ENCODE data around the gene SNRNP40.

GRCh38 chr1:31238986-31239613 lies 57.5 kb downstream of the SNRNP40 start:
- TF ChIP-seq, protein P1, sequence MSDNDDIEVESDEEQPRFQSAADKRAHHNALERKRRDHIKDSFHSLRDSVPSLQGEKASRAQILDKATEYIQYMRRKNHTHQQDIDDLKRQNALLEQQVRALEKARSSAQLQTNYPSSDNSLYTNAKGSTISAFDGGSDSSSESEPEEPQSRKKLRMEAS (IDR thresholded peaks at IDR 0.05) = peak; percentile 54; the same call in 1 of the 2 replicates
- no peak for TF ChIP-seq CREB1 (IDR thresholded peaks at IDR 0.05; ENCODE audit: low read depth)
- TF ChIP-seq NFIC (IDR thresholded peaks at IDR 0.05) = no peak
- no peak for TF ChIP-seq FOXM1 (IDR thresholded peaks at IDR 0.05; ENCODE audit: borderline replicate concordance, low read depth)
- no peak for TF ChIP-seq TCF12 (IDR thresholded peaks at IDR 0.05; ENCODE audit: low read depth)
- no peak for TF ChIP-seq RAD21 (IDR thresholded peaks at IDR 0.05; ENCODE audit: low read depth)
- TF ChIP-seq, protein P2, sequence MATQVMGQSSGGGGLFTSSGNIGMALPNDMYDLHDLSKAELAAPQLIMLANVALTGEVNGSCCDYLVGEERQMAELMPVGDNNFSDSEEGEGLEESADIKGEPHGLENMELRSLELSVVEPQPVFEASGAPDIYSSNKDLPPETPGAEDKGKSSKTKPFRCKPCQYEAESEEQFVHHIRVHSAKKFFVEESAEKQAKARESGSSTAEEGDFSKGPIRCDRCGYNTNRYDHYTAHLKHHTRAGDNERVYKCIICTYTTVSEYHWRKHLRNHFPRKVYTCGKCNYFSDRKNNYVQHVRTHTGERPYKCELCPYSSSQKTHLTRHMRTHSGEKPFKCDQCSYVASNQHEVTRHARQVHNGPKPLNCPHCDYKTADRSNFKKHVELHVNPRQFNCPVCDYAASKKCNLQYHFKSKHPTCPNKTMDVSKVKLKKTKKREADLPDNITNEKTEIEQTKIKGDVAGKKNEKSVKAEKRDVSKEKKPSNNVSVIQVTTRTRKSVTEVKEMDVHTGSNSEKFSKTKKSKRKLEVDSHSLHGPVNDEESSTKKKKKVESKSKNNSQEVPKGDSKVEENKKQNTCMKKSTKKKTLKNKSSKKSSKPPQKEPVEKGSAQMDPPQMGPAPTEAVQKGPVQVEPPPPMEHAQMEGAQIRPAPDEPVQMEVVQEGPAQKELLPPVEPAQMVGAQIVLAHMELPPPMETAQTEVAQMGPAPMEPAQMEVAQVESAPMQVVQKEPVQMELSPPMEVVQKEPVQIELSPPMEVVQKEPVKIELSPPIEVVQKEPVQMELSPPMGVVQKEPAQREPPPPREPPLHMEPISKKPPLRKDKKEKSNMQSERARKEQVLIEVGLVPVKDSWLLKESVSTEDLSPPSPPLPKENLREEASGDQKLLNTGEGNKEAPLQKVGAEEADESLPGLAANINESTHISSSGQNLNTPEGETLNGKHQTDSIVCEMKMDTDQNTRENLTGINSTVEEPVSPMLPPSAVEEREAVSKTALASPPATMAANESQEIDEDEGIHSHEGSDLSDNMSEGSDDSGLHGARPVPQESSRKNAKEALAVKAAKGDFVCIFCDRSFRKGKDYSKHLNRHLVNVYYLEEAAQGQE (IDR thresholded peaks at IDR 0.05; ENCODE audit: low read depth) = no peak
- TF ChIP-seq YY1 (IDR thresholded peaks at IDR 0.05; ENCODE audit: low read depth) = no peak
- TF ChIP-seq EP300 (IDR thresholded peaks at IDR 0.05; ENCODE audit: borderline replicate concordance) = no peak
- TF ChIP-seq USF1 (IDR thresholded peaks at IDR 0.05) = no peak
- 0 out of 2 replicates have a peak, but pooled peaks have one; percentile 36 for TF ChIP-seq ZBTB7A (IDR thresholded peaks at IDR 0.05; ENCODE audit: low read depth)
- no peak; the same call in 1 of the 2 replicates for TF ChIP-seq TAF1 (IDR thresholded peaks at IDR 0.05; ENCODE audit: low read depth)

Data from Ishikawa (cell line).